GM10266 (cell line): ENCODE measurements around the gene MTERF4.

Experiments
- DNase-seq: peaks from one replicate; pipeline ENCODE4 v3.0.0; 2012; ENCODE audit errors: extremely low spot score
- TF ChIP-seq, protein P1 (sequence below): IDR thresholded peaks from 2 replicates; pipeline ENCODE4 v1.5.1; 2012; ENCODE audit warnings: mild to moderate bottlenecking, low read depth; ENCODE audit not compliant: control insufficient read depth, insufficient read depth; ENCODE audit errors: missing control alignments

Gene MTERF4

GRCh38 chr2:241074901-241075540, 27.1 kb downstream of the MTERF4 start:
- no peak for DNase-seq
- TF ChIP-seq, protein P1, sequence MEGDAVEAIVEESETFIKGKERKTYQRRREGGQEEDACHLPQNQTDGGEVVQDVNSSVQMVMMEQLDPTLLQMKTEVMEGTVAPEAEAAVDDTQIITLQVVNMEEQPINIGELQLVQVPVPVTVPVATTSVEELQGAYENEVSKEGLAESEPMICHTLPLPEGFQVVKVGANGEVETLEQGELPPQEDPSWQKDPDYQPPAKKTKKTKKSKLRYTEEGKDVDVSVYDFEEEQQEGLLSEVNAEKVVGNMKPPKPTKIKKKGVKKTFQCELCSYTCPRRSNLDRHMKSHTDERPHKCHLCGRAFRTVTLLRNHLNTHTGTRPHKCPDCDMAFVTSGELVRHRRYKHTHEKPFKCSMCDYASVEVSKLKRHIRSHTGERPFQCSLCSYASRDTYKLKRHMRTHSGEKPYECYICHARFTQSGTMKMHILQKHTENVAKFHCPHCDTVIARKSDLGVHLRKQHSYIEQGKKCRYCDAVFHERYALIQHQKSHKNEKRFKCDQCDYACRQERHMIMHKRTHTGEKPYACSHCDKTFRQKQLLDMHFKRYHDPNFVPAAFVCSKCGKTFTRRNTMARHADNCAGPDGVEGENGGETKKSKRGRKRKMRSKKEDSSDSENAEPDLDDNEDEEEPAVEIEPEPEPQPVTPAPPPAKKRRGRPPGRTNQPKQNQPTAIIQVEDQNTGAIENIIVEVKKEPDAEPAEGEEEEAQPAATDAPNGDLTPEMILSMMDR: no peak

- TF ChIP-seq, protein P1: no peak
- no peak for DNase-seq
Measured at GRCh38 chr2:241074065-241074818, 27.8 kb downstream of the MTERF4 start.

GRCh38 chr2:241073166-241074064, 28.7 kb downstream of the MTERF4 start:
- TF ChIP-seq, protein P1: no peak
- no peak for DNase-seq

DNA sequence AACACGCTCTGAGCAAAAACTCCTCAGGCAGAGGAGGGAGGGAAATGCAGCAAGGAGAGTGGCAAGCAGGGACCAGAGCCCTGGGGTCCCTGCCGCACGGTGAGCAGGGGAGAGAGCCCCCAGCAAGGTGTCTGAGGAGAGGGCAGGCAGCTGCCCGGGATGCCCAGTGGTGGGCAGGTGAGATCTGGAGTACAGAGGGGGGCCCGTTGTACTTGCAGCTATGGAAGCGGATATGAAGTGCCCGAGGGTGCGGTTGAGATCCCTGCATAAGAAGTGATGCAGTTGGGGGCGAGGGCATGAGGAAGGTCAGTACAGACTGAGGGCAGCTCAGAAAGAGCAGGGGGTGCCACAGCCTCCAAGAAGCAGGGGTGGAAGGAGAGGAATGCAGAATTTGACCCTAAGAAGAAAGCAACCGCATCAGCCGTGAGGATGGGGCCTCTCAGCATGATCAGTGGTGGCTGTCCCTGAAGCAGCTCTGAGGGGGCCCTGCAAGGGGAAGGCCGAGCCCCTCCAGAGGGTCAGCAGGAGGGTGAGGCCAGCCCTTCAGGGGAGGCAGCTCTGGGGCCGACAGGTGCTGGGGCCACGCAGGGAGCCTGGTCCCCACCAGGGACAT, 29.4 kb downstream of the MTERF4 start:
- DNase-seq: no peak
- TF ChIP-seq, protein P1: no peak

- no peak for DNase-seq
- TF ChIP-seq, protein P1: no peak
Measured at GRCh38 chr2:241072151-241072550, 29.9 kb downstream of the MTERF4 start.

DNA sequence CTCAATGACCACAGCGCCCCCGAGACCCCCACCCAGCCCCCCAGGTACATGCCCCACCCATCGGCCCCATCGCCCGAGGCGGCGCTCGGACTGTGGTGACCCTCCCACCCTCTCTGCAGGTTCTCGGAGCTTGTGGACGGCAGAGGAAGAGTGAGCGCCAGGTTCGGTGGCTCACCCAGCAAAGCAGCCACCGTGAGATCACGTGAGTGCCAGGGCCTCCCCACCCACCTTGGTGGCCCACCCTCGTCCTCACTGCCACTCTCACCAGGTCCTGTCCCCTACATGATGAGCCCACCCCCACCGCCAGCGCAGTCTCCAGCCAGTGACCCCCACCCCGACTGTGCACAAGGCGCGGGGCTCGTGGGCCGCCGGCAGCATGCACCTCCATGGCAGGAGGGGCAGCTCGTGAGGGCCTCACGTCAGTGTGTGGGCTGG, 30.4 kb downstream of the MTERF4 start:
- no peak for DNase-seq
- TF ChIP-seq, protein P1: no peak
